Kidney glomerular epithelial cell (primary cell): ENCODE measurements around the gene IL18R1.
"Not testable (repeated sequence)": the region's sequence is repeated elsewhere in the genome, so short reads cannot be mapped to it uniquely, and the experiment has no call there.

ENCODE experiments used
- DNase-seq: peaks from one replicate; lab custom pipeline; 2025; lab: John Stamatoyannopoulos, UW

IL18R1 gene

GRCh38 chr2:102355526-102356380 is at the start of gene IL18R1:
Gene IL18R1, plus strand, starts transcription at chr2:102355796. Its CDS starts 6,865 bp downstream, at chr2:102362661.
- DNase-seq = peak; percentile 75

GRCh38 chr2:102306125-102306524 is 49.5 kb upstream of the IL18R1 start:
- no peak for DNase-seq

- DNase-seq = no peak
Observed at GRCh38 chr2:102310964-102311640, 44.5 kb upstream of the IL18R1 start, which contains the start of gene IL1RL1. Gene IL1RL1, plus strand, starts transcription at chr2:102311563. Its CDS starts 26,702 bp downstream, at chr2:102338265.

- DNase-seq = peak; percentile 69
Observed at GRCh38 chr2:102313025-102313424, 42.6 kb upstream of the IL18R1 start.

- DNase-seq = no peak
Observed at GRCh38 chr2:102313471-102313870, 42.1 kb upstream of the IL18R1 start.

- DNase-seq = no peak
Observed at GRCh38 chr2:102313950-102314349, 41.6 kb upstream of the IL18R1 start.

GRCh38 chr2:102315921-102316320 is 39.7 kb upstream of the IL18R1 start:
- no peak for DNase-seq

- DNase-seq = no peak
Observed at GRCh38 chr2:102317715-102318114, 37.9 kb upstream of the IL18R1 start.

- DNase-seq = no peak
Observed at GRCh38 chr2:102318437-102318836, 37.2 kb upstream of the IL18R1 start.

GRCh38 chr2:102321941-102322719 is 33.5 kb upstream of the IL18R1 start:
- no peak for DNase-seq

- not testable (repeated sequence) for DNase-seq
Observed at GRCh38 chr2:102324914-102325313, 30.7 kb upstream of the IL18R1 start.

GRCh38 chr2:102331311-102331980 is 24.1 kb upstream of the IL18R1 start:
- no peak for DNase-seq

- DNase-seq = no peak
Observed at GRCh38 chr2:102334486-102334885, 21.1 kb upstream of the IL18R1 start.

- no peak for DNase-seq
Observed at GRCh38 chr2:102335871-102336366, 19.7 kb upstream of the IL18R1 start.

- peak; percentile 42 for DNase-seq
Observed at GRCh38 chr2:102336502-102336945, 19.1 kb upstream of the IL18R1 start.

- DNase-seq = no peak
Observed at GRCh38 chr2:102337012-102337411, 18.6 kb upstream of the IL18R1 start.

GRCh38 chr2:102337481-102338386 is 17.9 kb upstream of the IL18R1 start:
- DNase-seq = no peak

GRCh38 chr2:102340778-102341177 is 14.8 kb upstream of the IL18R1 start:
- DNase-seq = no peak

GRCh38 chr2:102342888-102343287 is 12.7 kb upstream of the IL18R1 start:
- DNase-seq = no peak

- DNase-seq = no peak
Observed at GRCh38 chr2:102344397-102344796, 11.2 kb upstream of the IL18R1 start.
